Measurements from ENCODE around the gene DLG3.
"Not testable (repeated sequence)": the region's sequence is repeated elsewhere in the genome, so short reads cannot be mapped to it uniquely, and the experiment has no call there.

Gene DLG3
- 20.5 to 27.5 reads per million in 2 donors for total RNA-seq

GRCh38 chrX:70444326-70444945 lies at the start of gene DLG3:
DLG3 (plus strand) TSS chrX:70444835; CDS start chrX:70445202, 367 bp downstream.
- no peak for DNase-seq

- DNase-seq = no peak
Observed at GRCh38 chrX:70398899-70399298, 45.7 kb upstream of the DLG3 start.

GRCh38 chrX:70400181-70400580 lies 44.5 kb upstream of the DLG3 start:
- not testable (repeated sequence) for DNase-seq

- DNase-seq = no peak
Observed at GRCh38 chrX:70402721-70403120, 41.9 kb upstream of the DLG3 start.

GRCh38 chrX:70405003-70405402 lies 39.6 kb upstream of the DLG3 start:
- DNase-seq = no peak

- DNase-seq = no peak
Observed at GRCh38 chrX:70410921-70411320, 33.7 kb upstream of the DLG3 start.

- no peak for DNase-seq
Observed at GRCh38 chrX:70411475-70411874, 33.2 kb upstream of the DLG3 start.

- no peak for DNase-seq
Observed at GRCh38 chrX:70421618-70422017, 23.0 kb upstream of the DLG3 start.

- DNase-seq = no peak
Observed at GRCh38 chrX:70422851-70423341, 21.7 kb upstream of the DLG3 start, which contains the start of gene GDPD2. GDPD2 (plus strand) TSS chrX:70423314; CDS start chrX:70424985, 1,671 bp downstream.

GRCh38 chrX:70423936-70424675 lies 20.5 kb upstream of the DLG3 start:
- DNase-seq = no peak

GRCh38 chrX:70424801-70425200 lies 19.8 kb upstream of the DLG3 start:
- DNase-seq = no peak

GRCh38 chrX:70426286-70427278 lies 18.1 kb upstream of the DLG3 start:
- DNase-seq = no peak

GRCh38 chrX:70427365-70427764 lies 17.3 kb upstream of the DLG3 start:
- no peak for DNase-seq

- no peak for DNase-seq
Observed at GRCh38 chrX:70429759-70430158, 14.9 kb upstream of the DLG3 start.

GRCh38 chrX:70432936-70433847 lies 11.4 kb upstream of the DLG3 start:
- DNase-seq = no peak

- peak; percentile 62 for DNase-seq
Observed at GRCh38 chrX:70433848-70434351, 10.7 kb upstream of the DLG3 start.

GRCh38 chrX:70434352-70434866 lies 10.2 kb upstream of the DLG3 start:
- DNase-seq = peak; percentile 47

- no peak for DNase-seq
Observed at GRCh38 chrX:70434914-70435586, 9.6 kb upstream of the DLG3 start.

- no peak for DNase-seq
Observed at GRCh38 chrX:70436343-70436742, 8.3 kb upstream of the DLG3 start.

- no peak for DNase-seq
Observed at GRCh38 chrX:70437011-70437410, 7.6 kb upstream of the DLG3 start.

Measured in T-helper 9 cell (primary cell).